Kidney epithelial cell (primary cell): ENCODE data around the gene S100A4. TPM values are rescaled to one million over a fixed set of nuclear protein-coding genes. Genes with fewer than 3 reads are reported as not detected.

ENCODE experiments used
- DNase-seq: peaks from one replicate; pipeline ENCODE4 v3.0.0-alpha.2; 2010; ENCODE audit warnings: low read depth
- H3K27me3 ChIP-seq: 2 replicates; pipeline ENCODE4 v1.6.0; 2011; ENCODE audit warnings: low read length; ENCODE audit not compliant: control insufficient read depth, insufficient read depth
- H3K36me3 ChIP-seq: 2 replicates; pipeline ENCODE4 v1.5.1; 2011; ENCODE audit warnings: low read length; ENCODE audit not compliant: control insufficient read depth, insufficient read depth
- H3K4me3 ChIP-seq: 2 replicates; pipeline ENCODE4 v1.5.1; 2011; ENCODE audit warnings: low read depth, mild to moderate bottlenecking, control low read depth, low read length
- CTCF ChIP-seq: IDR thresholded peaks from 2 replicates; pipeline ENCODE4 v1.5.1; 2011; ENCODE audit warnings: mild to moderate bottlenecking, moderate library complexity, low read length, control low read depth, inconsistent platforms; ENCODE audit not compliant: insufficient read depth, poor library complexity, severe bottlenecking
- total RNA-seq: library from RNA; depleted of rRNA; stranded (reverse); fragments of >200 nt; gene quantifications from 2 replicates; pipeline ENCODE4 v1.2.3, GENCODE V29; 2015

The S100A4 gene
- total RNA-seq, 1 donor from 2014 or later = 7.1 TPM

- Histone ChIP-seq H3K27me3 (no peaks in the 10 kb centered on the region), H3K36me3 (no peaks in the 10 kb centered on the region), H3K4me3 (no peak overlapping the region)
- no peak for DNase-seq
- no peak for TF ChIP-seq CTCF
Observed at GRCh38 chr1:153546796-153547559, 1.4 kb upstream of the S100A4 start.

GRCh38 chr1:153546371-153546770 lies 765 bp upstream of the S100A4 start:
- Histone ChIP-seq H3K36me3 (no peaks in the 10 kb centered on the region), H3K4me3 (no peak overlapping the region), H3K27me3 (no peaks in the 10 kb centered on the region)
- no peak for TF ChIP-seq CTCF
- no peak for DNase-seq

- H3K27me3 ChIP-seq = no peaks in the 10 kb centered on the region
- no peak for DNase-seq
- no peak for TF ChIP-seq CTCF
- no peak overlapping the region for H3K4me3 ChIP-seq
- H3K36me3 ChIP-seq = no peaks in the 10 kb centered on the region
Observed at GRCh38 chr1:153544453-153545066, 1.0 kb downstream of the S100A4 start.

- Histone ChIP-seq H3K36me3 (no peaks in the 10 kb centered on the region), H3K4me3 (no peak overlapping the region)
- TF ChIP-seq CTCF = no peak
Observed at GRCh38 chr1:153543736-153544135, 1.9 kb downstream of the S100A4 start.

GRCh38 chr1:153542956-153543711 lies 2.5 kb downstream of the S100A4 start:
- H3K27me3 ChIP-seq = no peaks in the 10 kb centered on the region
- no peak overlapping the region for H3K4me3 ChIP-seq
- TF ChIP-seq CTCF = no peak
- DNase-seq = no peak
- no peaks in the 10 kb centered on the region for H3K36me3 ChIP-seq

More at GRCh38 chr1:153543736-153544135, 1.9 kb downstream of the S100A4 start:
- H3K27me3 ChIP-seq = no peaks in the 10 kb centered on the region
- no peak for DNase-seq
